ENCODE data around the gene CFAP20.

Gene CFAP20

GRCh38 chr16:58148099-58148498 is 18.9 kb upstream of the CFAP20 start:
- no peaks in the 10 kb centered on the region for H3K36me3 ChIP-seq (ENCODE audit: control insufficient read depth, low read length)
- no peaks in the 10 kb centered on the region for H3K4me1 ChIP-seq (ENCODE audit: control insufficient read depth, low read length)
- H3K4me3 ChIP-seq (ENCODE audit: low read length) = no peak overlapping the region
- no peaks in the 10 kb centered on the region for H3F3A ChIP-seq (ENCODE audit: control insufficient read depth, insufficient read depth)
- H3K27me3 ChIP-seq (ENCODE audit: control insufficient read depth, low read length) = no peaks in the 10 kb centered on the region
- no peaks in the 10 kb centered on the region for H3K9me3 ChIP-seq (ENCODE audit: control insufficient read depth, insufficient read depth, low read length)
- no peak for TF ChIP-seq EZH2phosphoT487 (IDR thresholded peaks at IDR 0.05; ENCODE audit: borderline replicate concordance, low read length)
- no peak for TF ChIP-seq CTCF (IDR thresholded peaks at IDR 0.05; ENCODE audit: low read depth, low read length, poor library complexity, severe bottlenecking)
- no peak overlapping the region for H3K4me2 ChIP-seq (ENCODE audit: low read length)
- no peak overlapping the region for H3K27ac ChIP-seq (ENCODE audit: low read depth, low read length)
- H4K20me1 ChIP-seq (ENCODE audit: control insufficient read depth, insufficient read depth, low read depth, low read length) = no peaks in the 10 kb centered on the region
- H3K79me2 ChIP-seq (ENCODE audit: control insufficient read depth, low read length) = no peaks in the 10 kb centered on the region
- no peaks in the 10 kb centered on the region for H3K9me2 ChIP-seq (replicated peaks; ENCODE audit: control insufficient read depth, low read length)

- Histone ChIP-seq H3K4me1 (ENCODE audit: control insufficient read depth, low read length) (no peaks in the 10 kb centered on the region), H3K27ac (ENCODE audit: low read depth, low read length) (no peak overlapping the region), H3K9me3 (ENCODE audit: control insufficient read depth, insufficient read depth, low read length) (peaks cover 16% of the 10 kb centered on the region), H4K20me1 (ENCODE audit: control insufficient read depth, insufficient read depth, low read depth, low read length) (no peaks in the 10 kb centered on the region), H3K9me2 (replicated peaks; ENCODE audit: control insufficient read depth, low read length) (no peaks in the 10 kb centered on the region), H3K36me3 (ENCODE audit: control insufficient read depth, low read length) (no peaks in the 10 kb centered on the region), H3K4me3 (ENCODE audit: low read length) (no peak overlapping the region), H3K27me3 (ENCODE audit: control insufficient read depth, low read length) (no peaks in the 10 kb centered on the region), H3K4me2 (ENCODE audit: low read length) (no peak overlapping the region), H3K79me2 (ENCODE audit: control insufficient read depth, low read length) (no peaks in the 10 kb centered on the region), H3F3A (ENCODE audit: control insufficient read depth, insufficient read depth) (no peaks in the 10 kb centered on the region)
- TF ChIP-seq EZH2phosphoT487 (IDR thresholded peaks at IDR 0.05; ENCODE audit: borderline replicate concordance, low read length) = no peak
- no peak for TF ChIP-seq CTCF (IDR thresholded peaks at IDR 0.05; ENCODE audit: low read depth, low read length, poor library complexity, severe bottlenecking)
These were observed 9.7 kb upstream of the CFAP20 start for GRCh38 chr16:58138852-58139251.

- H3K79me2 ChIP-seq (ENCODE audit: control insufficient read depth, low read length) = no peaks in the 10 kb centered on the region
- no peaks in the 10 kb centered on the region for H3K27me3 ChIP-seq (ENCODE audit: control insufficient read depth, low read length)
- TF ChIP-seq EZH2phosphoT487 (IDR thresholded peaks at IDR 0.05; ENCODE audit: borderline replicate concordance, low read length) (no peak), CTCF (IDR thresholded peaks at IDR 0.05; ENCODE audit: low read depth, low read length, poor library complexity, severe bottlenecking) (no peak)
- no peaks in the 10 kb centered on the region for H3K4me1 ChIP-seq (ENCODE audit: control insufficient read depth, low read length)
- H3K9me2 ChIP-seq (replicated peaks; ENCODE audit: control insufficient read depth, low read length) = no peaks in the 10 kb centered on the region
- no peak overlapping the region for H3K4me2 ChIP-seq (ENCODE audit: low read length)
- no peak overlapping the region for H3K27ac ChIP-seq (ENCODE audit: low read depth, low read length)
- no peaks in the 10 kb centered on the region for H3K36me3 ChIP-seq (ENCODE audit: control insufficient read depth, low read length)
- H3K4me3 ChIP-seq (ENCODE audit: low read length) = no peak overlapping the region
- no peaks in the 10 kb centered on the region for H3F3A ChIP-seq (ENCODE audit: control insufficient read depth, insufficient read depth)
- peaks cover 16% of the 10 kb centered on the region for H3K9me3 ChIP-seq (ENCODE audit: control insufficient read depth, insufficient read depth, low read length)
- H4K20me1 ChIP-seq (ENCODE audit: control insufficient read depth, insufficient read depth, low read depth, low read length) = no peaks in the 10 kb centered on the region
These were observed 8.4 kb upstream of the CFAP20 start for GRCh38 chr16:58137581-58137980.

GRCh38 chr16:58128711-58129096 is 477 bp downstream of the CFAP20 start:
- H3K9me3 ChIP-seq (ENCODE audit: control insufficient read depth, insufficient read depth, low read length) = no peaks in the 10 kb centered on the region
- peaks cover 7% of the 10 kb centered on the region for H3F3A ChIP-seq (ENCODE audit: control insufficient read depth, insufficient read depth)
- H3K4me1 ChIP-seq (ENCODE audit: control insufficient read depth, low read length) = peaks cover 44% of the 10 kb centered on the region
- H3K36me3 ChIP-seq (ENCODE audit: control insufficient read depth, low read length) = peaks cover 17% of the 10 kb centered on the region
- H3K79me2 ChIP-seq (ENCODE audit: control insufficient read depth, low read length) = peaks cover 54% of the 10 kb centered on the region
- peaks cover 37% of the 10 kb centered on the region for H4K20me1 ChIP-seq (ENCODE audit: control insufficient read depth, insufficient read depth, low read depth, low read length)
- H3K4me3 ChIP-seq (ENCODE audit: low read length) = peak overlapping the region; percentile 77
- TF ChIP-seq EZH2phosphoT487 (IDR thresholded peaks at IDR 0.05; ENCODE audit: borderline replicate concordance, low read length) (no peak), CTCF (IDR thresholded peaks at IDR 0.05; ENCODE audit: low read depth, low read length, poor library complexity, severe bottlenecking) (no peak)
- no peaks in the 10 kb centered on the region for H3K9me2 ChIP-seq (replicated peaks; ENCODE audit: control insufficient read depth, low read length)
- H3K27me3 ChIP-seq (ENCODE audit: control insufficient read depth, low read length) = no peaks in the 10 kb centered on the region
- H3K4me2 ChIP-seq (ENCODE audit: low read length) = peak overlapping the region; percentile 96
- H3K27ac ChIP-seq (ENCODE audit: low read depth, low read length) = peak overlapping the region; percentile 64
